Astrocyte (in vitro differentiated cells and primary cell): ENCODE data around the gene TUBB4B.

Experiments
- EZH2 ChIP-seq: IDR thresholded peaks from 2 replicates; pipeline ENCODE4 v1.6.1; 2012; ENCODE audit warnings: mild to moderate bottlenecking, low read length, inconsistent platforms; ENCODE audit not compliant: insufficient read depth
- TF ChIP-seq, protein P1 (sequence below): IDR thresholded peaks from 2 replicates; pipeline ENCODE4 v1.5.1; 2011; ENCODE audit warnings: low read depth, mild to moderate bottlenecking, inconsistent platforms, low read length, moderate library complexity; ENCODE audit not compliant: insufficient read depth

DNA sequence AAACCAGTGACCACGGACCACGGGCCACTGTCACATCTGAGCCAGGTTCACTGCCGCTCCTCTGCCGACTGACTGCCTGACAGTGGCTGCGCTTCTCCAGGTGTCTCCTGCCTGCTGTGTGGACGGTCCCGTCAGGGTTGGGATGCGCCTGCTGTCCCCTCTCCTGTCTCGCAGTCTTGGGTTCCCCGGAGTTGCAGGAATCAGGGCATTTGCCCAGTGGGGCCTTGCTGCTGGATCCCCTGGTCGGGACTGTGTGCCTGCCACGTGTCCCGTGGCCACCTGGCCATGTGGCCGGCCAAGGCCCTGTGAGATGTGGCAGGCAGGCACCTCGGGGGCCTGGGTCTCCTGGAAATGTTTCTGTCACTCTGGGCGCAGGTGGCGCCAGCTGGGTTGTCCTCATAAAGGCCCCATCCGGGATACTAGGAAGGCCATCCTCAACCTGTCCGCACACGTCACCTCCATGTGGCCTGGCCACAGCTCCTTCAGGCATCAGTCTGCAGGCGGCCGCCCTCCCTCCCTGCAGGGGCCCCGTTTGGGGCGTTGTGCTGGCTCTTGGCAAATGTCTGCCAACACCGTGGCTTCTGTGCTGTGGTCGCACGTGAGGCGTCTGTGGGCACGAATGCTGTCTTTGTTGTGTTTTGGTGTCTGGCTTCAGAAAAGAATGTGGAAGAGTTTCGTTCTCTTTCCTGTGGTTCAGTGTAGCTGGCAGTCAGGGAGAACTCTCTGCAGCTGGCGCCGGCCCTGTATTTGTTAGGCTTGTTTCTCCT, 30.0 kb downstream of the TUBB4B start:
- TF ChIP-seq, protein P1, sequence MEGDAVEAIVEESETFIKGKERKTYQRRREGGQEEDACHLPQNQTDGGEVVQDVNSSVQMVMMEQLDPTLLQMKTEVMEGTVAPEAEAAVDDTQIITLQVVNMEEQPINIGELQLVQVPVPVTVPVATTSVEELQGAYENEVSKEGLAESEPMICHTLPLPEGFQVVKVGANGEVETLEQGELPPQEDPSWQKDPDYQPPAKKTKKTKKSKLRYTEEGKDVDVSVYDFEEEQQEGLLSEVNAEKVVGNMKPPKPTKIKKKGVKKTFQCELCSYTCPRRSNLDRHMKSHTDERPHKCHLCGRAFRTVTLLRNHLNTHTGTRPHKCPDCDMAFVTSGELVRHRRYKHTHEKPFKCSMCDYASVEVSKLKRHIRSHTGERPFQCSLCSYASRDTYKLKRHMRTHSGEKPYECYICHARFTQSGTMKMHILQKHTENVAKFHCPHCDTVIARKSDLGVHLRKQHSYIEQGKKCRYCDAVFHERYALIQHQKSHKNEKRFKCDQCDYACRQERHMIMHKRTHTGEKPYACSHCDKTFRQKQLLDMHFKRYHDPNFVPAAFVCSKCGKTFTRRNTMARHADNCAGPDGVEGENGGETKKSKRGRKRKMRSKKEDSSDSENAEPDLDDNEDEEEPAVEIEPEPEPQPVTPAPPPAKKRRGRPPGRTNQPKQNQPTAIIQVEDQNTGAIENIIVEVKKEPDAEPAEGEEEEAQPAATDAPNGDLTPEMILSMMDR, result no peak
- no peak for TF ChIP-seq EZH2
